ENCODE measurements around the gene SLC35E1. TPM values are rescaled to one million over a fixed set of nuclear protein-coding genes. Genes with fewer than 3 reads are reported as not detected.

The SLC35E1 gene
- total RNA-seq, 2 donors from 2014 or later = 26.6 to 30.6 TPM

DNA sequence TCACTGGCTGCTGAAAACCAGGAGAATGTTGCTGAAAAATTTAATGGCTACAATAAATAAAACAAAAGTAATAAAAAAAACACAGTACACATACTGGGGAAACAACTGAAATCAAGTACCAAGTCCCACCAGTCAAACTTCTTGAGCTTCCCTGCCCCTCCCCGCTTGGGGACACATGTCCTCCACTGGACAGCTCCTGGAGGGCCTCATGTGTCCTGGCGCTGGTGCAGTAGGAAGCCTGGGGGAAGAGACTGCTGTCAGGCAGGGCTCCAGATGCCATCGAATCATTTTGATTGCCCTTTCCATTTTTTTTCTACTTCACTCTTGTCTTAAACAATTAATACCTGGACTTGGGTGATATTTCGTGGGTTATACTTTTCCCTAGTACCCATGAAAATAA lies 26.6 kb upstream of the SLC35E1 start:
- 93% methylated on average over 3 to 4 of the region's 4 CpGs for WGBS, 2 experiments (ENCODE audit: insufficient coverage in 1 of 2, insufficient read length in 1 of 2)
- no peak for DNase-seq
- Histone ChIP-seq H3K9ac (ENCODE audit: extremely low read depth, low read length, poor library complexity, severe bottlenecking) (no peak overlapping the region), H3K4me3 (ENCODE audit: low read length) (no peak overlapping the region), H3K9me3 (ENCODE audit: control insufficient read depth, low read length) (no peaks in the 10 kb centered on the region), H3K27me3 (ENCODE audit: control insufficient read depth, insufficient read depth, low read length, poor library complexity, severe bottlenecking) (no peaks in the 10 kb centered on the region), H3K4me1 (ENCODE audit: control insufficient read depth, insufficient read depth, low read length) (no peaks in the 10 kb centered on the region), H3K27ac (ENCODE audit: low read depth, low read length) (no peak overlapping the region), H3K36me3 (ENCODE audit: control insufficient read depth, insufficient read depth, low read length) (no peaks in the 10 kb centered on the region)
- H3K9me3 Mint-ChIP-seq = no peaks in the 10 kb centered on the region
- no peak overlapping the region for H3K4me3 Mint-ChIP-seq
- no peaks in the 10 kb centered on the region for H3K27me3 Mint-ChIP-seq (ENCODE audit: insufficient read depth)
- TF ChIP-seq, protein P1, sequence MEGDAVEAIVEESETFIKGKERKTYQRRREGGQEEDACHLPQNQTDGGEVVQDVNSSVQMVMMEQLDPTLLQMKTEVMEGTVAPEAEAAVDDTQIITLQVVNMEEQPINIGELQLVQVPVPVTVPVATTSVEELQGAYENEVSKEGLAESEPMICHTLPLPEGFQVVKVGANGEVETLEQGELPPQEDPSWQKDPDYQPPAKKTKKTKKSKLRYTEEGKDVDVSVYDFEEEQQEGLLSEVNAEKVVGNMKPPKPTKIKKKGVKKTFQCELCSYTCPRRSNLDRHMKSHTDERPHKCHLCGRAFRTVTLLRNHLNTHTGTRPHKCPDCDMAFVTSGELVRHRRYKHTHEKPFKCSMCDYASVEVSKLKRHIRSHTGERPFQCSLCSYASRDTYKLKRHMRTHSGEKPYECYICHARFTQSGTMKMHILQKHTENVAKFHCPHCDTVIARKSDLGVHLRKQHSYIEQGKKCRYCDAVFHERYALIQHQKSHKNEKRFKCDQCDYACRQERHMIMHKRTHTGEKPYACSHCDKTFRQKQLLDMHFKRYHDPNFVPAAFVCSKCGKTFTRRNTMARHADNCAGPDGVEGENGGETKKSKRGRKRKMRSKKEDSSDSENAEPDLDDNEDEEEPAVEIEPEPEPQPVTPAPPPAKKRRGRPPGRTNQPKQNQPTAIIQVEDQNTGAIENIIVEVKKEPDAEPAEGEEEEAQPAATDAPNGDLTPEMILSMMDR (conservative IDR thresholded peaks at IDR 0.05) = no peak
- no peak overlapping the region for H3K27ac Mint-ChIP-seq
- H3K4me1 Mint-ChIP-seq = peaks cover 8% of the 10 kb centered on the region
- H3K36me3 Mint-ChIP-seq (ENCODE audit: low read depth) = no peaks in the 10 kb centered on the region

DNA sequence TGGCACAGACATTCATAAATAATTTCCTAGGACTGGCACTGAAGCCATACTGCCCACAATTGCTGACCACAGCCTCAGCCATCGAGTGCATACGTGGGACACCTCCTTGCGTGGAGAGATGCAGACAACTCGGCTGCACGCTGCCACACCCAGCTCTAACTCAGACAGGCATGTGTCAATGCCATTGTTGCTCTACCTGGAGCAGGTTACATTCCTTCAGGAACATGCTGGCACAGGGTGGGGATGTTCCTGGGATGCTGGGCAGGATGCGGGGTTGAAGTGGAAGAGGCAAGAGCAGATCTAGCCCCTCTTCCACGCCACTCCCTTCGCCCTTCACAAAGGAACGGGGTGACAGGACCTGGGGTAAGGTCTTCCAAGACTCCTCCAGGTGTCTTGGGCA lies 24.2 kb upstream of the SLC35E1 start:
- H3K4me3 ChIP-seq (ENCODE audit: low read length) = no peak overlapping the region
- Mint-ChIP-seq H3K36me3 (ENCODE audit: low read depth) (no peaks in the 10 kb centered on the region), H3K4me1 (peaks cover 10% of the 10 kb centered on the region), H3K27me3 (ENCODE audit: insufficient read depth) (no peaks in the 10 kb centered on the region), H3K27ac (no peak overlapping the region), H3K4me3 (no peak overlapping the region), H3K9me3 (no peaks in the 10 kb centered on the region)
- 89 to 93% methylated on average over 8 to 9 of the region's 9 CpGs for WGBS, 2 experiments (ENCODE audit: insufficient coverage in 1 of 2, insufficient read length in 1 of 2)
- H3K9ac ChIP-seq (ENCODE audit: extremely low read depth, low read length, poor library complexity, severe bottlenecking) = no peak overlapping the region
- H3K9me3 ChIP-seq (ENCODE audit: control insufficient read depth, low read length) = no peaks in the 10 kb centered on the region
- no peaks in the 10 kb centered on the region for H3K36me3 ChIP-seq (ENCODE audit: control insufficient read depth, insufficient read depth, low read length)
- no peak for DNase-seq
- no peak overlapping the region for H3K27ac ChIP-seq (ENCODE audit: low read depth, low read length)
- TF ChIP-seq, protein P1 (conservative IDR thresholded peaks at IDR 0.05) = no peak
- H3K4me1 ChIP-seq (ENCODE audit: control insufficient read depth, insufficient read depth, low read length) = no peaks in the 10 kb centered on the region
- no peaks in the 10 kb centered on the region for H3K27me3 ChIP-seq (ENCODE audit: control insufficient read depth, insufficient read depth, low read length, poor library complexity, severe bottlenecking)

DNA sequence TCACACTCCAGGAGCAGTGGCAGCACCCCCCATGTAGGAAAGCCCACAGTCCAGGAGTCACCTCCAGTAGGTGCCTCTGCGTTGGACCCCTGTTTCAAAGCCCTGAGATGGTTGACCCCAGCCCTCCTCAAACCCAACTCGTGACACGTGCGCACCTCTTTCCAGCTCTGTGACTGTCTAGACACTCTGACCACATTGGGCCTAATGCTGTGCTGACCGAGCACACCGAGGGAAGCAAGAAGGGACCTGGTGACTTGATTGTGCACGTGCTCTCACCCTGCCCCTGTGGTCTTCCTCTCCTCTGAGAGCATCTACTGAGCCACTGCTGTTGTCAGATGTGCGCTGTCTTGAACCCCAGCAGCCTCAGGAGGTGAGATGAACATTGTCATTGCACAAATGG lies 22.9 kb upstream of the SLC35E1 start:
- H3K27me3 Mint-ChIP-seq (ENCODE audit: insufficient read depth) = no peaks in the 10 kb centered on the region
- no peak for DNase-seq
- Histone ChIP-seq H3K4me3 (ENCODE audit: low read length) (no peak overlapping the region), H3K27me3 (ENCODE audit: control insufficient read depth, insufficient read depth, low read length, poor library complexity, severe bottlenecking) (no peaks in the 10 kb centered on the region), H3K27ac (ENCODE audit: low read depth, low read length) (no peak overlapping the region), H3K36me3 (ENCODE audit: control insufficient read depth, insufficient read depth, low read length) (no peaks in the 10 kb centered on the region), H3K4me1 (ENCODE audit: control insufficient read depth, insufficient read depth, low read length) (no peaks in the 10 kb centered on the region), H3K9ac (ENCODE audit: extremely low read depth, low read length, poor library complexity, severe bottlenecking) (no peak overlapping the region), H3K9me3 (ENCODE audit: control insufficient read depth, low read length) (no peaks in the 10 kb centered on the region)
- H3K4me1 Mint-ChIP-seq = peaks cover 10% of the 10 kb centered on the region
- peak overlapping the region; percentile 72 for H3K27ac Mint-ChIP-seq
- H3K9me3 Mint-ChIP-seq = no peaks in the 10 kb centered on the region
- TF ChIP-seq, protein P1 (conservative IDR thresholded peaks at IDR 0.05) = no peak
- H3K36me3 Mint-ChIP-seq (ENCODE audit: low read depth) = no peaks in the 10 kb centered on the region
- no peak overlapping the region for H3K4me3 Mint-ChIP-seq
- 90 to 94% methylated on average over 8 of the region's 8 CpGs for WGBS, 2 experiments (ENCODE audit: insufficient coverage in 1 of 2, insufficient read length in 1 of 2)
